NCI-H1436 treated with DMSO at 0.1 percent for 48 hours (cell line): ENCODE measurements around the gene MRPS15.
A peak's percentile ranks its signal among the peaks of the same experiment; 100 is the strongest.

Experiments
- DNase-seq: peaks from one replicate; lab custom pipeline; 2025; lab: John Stamatoyannopoulos, UW

Gene MRPS15

GRCh38 chr1:36419569-36419968 is 44.6 kb downstream of the MRPS15 start:
- no peak for DNase-seq

GRCh38 chr1:36419140-36419539 is 45.0 kb downstream of the MRPS15 start:
- DNase-seq: no peak

DNA sequence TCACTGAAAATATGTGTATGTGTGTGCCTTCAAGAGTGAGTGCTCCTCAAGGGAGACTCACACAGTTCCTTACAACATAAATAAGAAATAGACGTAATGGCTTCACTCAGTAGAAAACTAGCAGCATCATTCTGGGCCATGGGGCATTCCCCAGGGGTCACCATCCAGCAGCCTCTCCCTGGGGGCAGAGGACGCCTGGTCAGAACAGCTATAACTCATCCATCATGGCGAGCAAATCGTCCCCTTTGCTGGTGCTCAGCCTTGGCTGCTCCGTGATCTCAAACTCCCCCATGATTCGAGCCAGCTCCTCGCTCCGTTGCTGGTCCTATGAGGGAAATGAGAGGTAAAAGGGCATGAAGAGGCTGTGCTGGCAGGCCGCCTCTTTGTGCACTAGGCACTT is 46.3 kb downstream of the MRPS15 start:
- no peak for DNase-seq

DNA sequence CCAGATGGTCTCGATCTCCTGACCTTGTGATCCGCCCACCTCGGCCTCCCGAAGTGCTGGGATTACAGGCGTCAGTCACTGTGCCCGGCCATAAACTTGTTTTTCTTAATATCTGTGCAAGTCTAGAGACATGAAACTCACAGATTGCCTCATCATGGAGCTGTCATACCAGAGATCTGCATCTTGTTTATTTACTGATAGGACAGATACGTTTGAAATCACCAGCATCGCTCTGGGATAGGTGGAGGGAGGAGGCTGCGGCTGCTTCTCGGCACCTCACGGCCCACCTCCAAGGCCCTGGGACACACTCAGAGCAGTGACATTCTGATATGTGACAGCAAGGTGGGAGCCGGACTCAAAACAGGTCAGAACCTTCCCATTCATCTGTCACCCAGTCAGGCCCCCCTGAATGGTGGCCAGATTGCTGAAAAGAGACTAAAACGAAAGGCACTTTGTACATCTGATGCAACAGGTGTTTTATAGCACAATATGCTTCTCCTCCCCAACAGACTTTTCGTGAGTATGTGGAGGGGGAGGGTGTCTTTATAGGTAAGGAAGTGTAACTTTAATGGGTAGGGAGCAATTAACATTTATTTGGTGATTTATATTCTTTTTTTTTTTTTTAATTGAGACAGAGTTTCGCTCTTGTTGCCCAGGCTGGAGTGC is 48.4 kb downstream of the MRPS15 start:
- DNase-seq: no peak

- DNase-seq: no peak
These were observed 49.8 kb downstream of the MRPS15 start for GRCh38 chr1:36414384-36414783.

DNA sequence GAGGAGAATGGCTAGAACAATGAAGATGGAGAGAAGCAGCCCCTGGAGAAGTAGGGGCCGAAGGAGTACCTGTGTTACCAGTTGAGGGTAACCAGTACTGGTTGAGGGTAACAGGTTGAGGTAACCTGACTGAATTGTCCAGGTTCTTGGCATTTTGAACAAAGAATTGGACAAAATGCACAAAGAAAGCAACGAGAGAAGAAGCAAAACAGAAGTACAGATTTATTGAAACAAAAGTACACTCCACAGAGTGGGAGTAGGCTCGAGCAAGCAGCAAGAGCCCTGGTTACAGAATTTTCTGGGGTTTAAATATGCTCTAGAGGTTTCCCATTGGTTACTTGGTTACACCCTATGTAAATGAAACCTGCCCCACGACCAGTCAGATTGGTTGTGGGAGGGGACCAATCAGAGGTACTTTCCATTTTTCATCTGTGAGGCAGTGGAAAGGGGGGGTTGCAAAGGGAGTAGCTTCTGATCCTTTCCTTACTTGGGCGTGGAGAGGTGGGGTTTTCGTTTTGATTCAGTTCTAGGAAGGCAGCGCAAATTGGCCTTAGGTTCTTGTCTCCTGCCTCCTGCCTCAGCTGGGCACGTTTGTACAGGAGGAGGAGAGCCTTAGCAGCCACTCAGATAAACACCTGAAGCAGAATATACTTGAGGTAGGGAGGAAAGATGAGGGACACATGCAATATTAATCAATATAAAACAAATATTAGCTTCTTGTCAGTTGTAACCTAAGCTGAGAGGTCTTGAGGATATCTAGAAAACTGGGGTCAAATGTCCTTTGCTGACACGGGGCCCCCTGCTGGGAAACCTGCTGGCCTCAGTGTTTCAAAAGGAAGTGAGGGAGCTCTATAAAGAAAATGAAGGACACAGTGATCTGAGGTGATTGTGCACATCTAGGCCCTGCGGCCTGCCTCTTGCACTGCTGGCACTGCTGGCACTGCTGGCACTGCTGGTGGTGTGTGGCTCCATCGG is 52.2 kb downstream of the MRPS15 start:
- DNase-seq: peak; percentile 31

DNA sequence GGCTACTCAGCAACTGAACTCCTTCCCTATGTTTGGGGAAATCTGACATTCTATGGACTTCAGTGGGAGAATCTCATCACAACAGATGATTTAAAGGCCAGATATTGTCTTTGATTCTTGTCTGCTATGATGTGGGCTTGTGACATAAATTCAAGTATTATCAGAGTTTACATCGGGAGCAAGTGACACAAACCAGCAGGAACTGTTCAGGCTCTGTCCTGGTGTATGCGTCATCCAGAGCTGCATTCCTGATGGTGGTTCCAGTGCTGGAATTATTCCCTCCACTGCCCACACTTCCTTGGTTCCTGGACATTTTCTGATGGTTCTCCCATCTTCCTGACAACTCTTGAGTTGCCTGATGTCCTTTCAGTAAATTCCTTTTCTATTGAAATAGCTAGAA is 55.7 kb downstream of the MRPS15 start:
- no peak for DNase-seq

- DNase-seq: no peak
These were observed 57.7 kb downstream of the MRPS15 start for GRCh38 chr1:36406440-36406839.
